CD4-positive, alpha-beta T cell treated with Interleukin-6 for 4 hours (primary cell): ENCODE results near the gene DSCAML1.

Source experiments
- DNase-seq: peaks from one replicate; pipeline ENCODE4 v3.0.0-alpha.2; 2020; ENCODE audit warnings: mixed read lengths

DSCAML1 gene

GRCh38 chr11:117752071-117752470 lies 44.9 kb downstream of the DSCAML1 start:
- DNase-seq: no peak

- no peak for DNase-seq
These were observed 45.9 kb downstream of the DSCAML1 start for GRCh38 chr11:117750916-117751662.

- no peak for DNase-seq
These were observed 46.7 kb downstream of the DSCAML1 start for GRCh38 chr11:117750357-117750756.

- no peak for DNase-seq
These were observed 47.5 kb downstream of the DSCAML1 start for GRCh38 chr11:117749541-117749910.

- no peak for DNase-seq
These were observed 48.1 kb downstream of the DSCAML1 start for GRCh38 chr11:117748771-117749540.

GRCh38 chr11:117747892-117748291 lies 49.1 kb downstream of the DSCAML1 start:
- DNase-seq: no peak

- DNase-seq: no peak
These were observed 51.7 kb downstream of the DSCAML1 start for GRCh38 chr11:117745346-117745745.

- no peak for DNase-seq
These were observed 52.4 kb downstream of the DSCAML1 start for GRCh38 chr11:117744471-117745150.

- no peak for DNase-seq
These were observed 53.7 kb downstream of the DSCAML1 start for GRCh38 chr11:117743121-117743815.

GRCh38 chr11:117738246-117738957 lies 58.6 kb downstream of the DSCAML1 start:
- no peak for DNase-seq

- DNase-seq: no peak
These were observed 61.6 kb downstream of the DSCAML1 start for GRCh38 chr11:117735350-117735977.

GRCh38 chr11:117734601-117735024 lies 62.4 kb downstream of the DSCAML1 start:
- no peak for DNase-seq

- DNase-seq: no peak
These were observed 63.7 kb downstream of the DSCAML1 start for GRCh38 chr11:117733316-117733715.

GRCh38 chr11:117731722-117732290 lies 65.2 kb downstream of the DSCAML1 start:
- no peak for DNase-seq

- no peak for DNase-seq
These were observed 66.7 kb downstream of the DSCAML1 start for GRCh38 chr11:117730208-117730800.

GRCh38 chr11:117725048-117725734 lies 71.8 kb downstream of the DSCAML1 start:
- DNase-seq: no peak

- no peak for DNase-seq
These were observed 72.4 kb downstream of the DSCAML1 start for GRCh38 chr11:117724621-117725020.

GRCh38 chr11:117724104-117724503 lies 72.9 kb downstream of the DSCAML1 start:
- DNase-seq: no peak

- no peak for DNase-seq
These were observed 73.6 kb downstream of the DSCAML1 start for GRCh38 chr11:117723277-117724024.

GRCh38 chr11:117722082-117722481 lies 74.9 kb downstream of the DSCAML1 start:
- no peak for DNase-seq
